Activated CD4-positive, CD25-positive, alpha-beta regulatory T cell treated with anti-CD3 and anti-CD28 coated beads, Interleukin-2, amount 50 U/mL, for 72 hours (primary cell): ENCODE data around the gene PRKCH.
"Not testable (repeated sequence)": the region's sequence is repeated elsewhere in the genome, so short reads cannot be mapped to it uniquely, and the experiment has no call there.

ENCODE experiments used
- DNase-seq: peaks from one replicate; pipeline ENCODE4 v3.0.0; 2021

PRKCH gene

DNA sequence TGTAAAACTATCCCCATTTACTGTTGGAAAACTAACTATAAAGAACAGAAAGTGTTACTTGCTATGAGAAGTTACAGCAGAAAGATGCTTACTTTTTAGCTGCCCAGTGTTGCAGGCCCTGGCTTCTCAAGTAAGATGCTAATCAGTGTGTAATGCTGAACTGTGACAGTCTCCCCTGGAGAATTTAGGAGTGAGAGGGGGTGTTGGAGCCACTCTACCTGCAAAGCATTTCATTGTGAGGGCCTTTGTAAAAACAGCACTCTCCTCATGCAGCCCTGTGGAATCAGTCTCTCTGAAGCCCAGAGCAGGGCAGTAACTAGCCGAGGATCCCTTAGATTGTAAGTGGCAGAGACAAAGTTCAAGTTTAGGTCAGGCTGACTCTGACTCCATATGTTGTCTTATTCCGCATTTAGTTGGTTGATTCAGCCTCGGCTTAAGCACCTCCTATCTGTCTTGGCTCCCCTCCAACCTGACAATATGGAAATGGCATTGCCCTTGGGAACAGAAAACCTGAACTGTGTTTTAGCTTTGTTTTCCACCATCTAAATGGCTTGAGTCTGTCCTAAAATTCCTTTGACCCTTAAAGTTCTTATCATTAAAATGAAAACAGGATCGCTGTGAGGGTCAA lies 141.3 kb downstream of the PRKCH start:
- no peak for DNase-seq

- DNase-seq, result no peak
Measured at GRCh38 chr14:61463664-61464285, 142.4 kb downstream of the PRKCH start.

- not testable (repeated sequence) for DNase-seq
Measured at GRCh38 chr14:61464539-61465320, 143.4 kb downstream of the PRKCH start.

GRCh38 chr14:61466249-61466904 lies 145.0 kb downstream of the PRKCH start:
- DNase-seq, result no peak

DNA sequence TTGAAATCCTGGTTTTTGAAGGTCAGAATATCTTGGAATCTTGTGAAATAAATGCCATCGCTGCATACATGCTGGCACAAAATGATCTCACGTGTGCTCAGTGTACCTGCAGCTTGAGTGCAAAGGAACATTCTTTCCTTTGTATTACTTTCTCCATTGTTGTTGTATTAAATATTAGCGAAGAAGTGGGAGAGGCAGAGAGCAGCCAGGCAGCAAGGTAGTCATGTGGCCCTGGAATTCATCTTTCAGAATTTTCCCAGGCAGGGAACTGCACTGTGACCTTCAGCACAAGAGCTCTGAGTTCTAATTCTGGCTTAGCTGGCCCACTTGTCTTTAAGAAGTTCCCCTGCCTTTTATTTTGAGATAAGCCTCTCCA lies 145.5 kb downstream of the PRKCH start:
- DNase-seq, result no peak

DNA sequence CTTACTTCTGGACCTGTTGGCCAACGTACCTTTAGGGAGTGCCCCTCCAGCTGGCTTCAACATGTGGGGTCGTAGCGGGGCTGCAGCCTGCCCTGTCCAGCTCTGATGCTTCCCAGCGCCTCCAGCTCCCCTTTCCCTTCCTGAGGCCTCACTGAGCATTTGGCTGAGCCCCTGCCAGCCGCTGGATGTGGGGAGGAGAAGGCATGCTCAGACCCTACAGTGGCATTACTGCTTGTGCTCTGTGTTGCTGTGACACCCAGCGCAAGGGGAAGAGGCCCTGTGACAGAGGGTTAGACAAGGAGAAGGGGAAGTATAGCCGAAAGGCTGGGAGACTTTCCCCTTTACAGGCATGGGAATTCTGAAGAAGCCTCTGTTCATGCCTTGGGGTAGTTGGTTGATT lies 145.9 kb downstream of the PRKCH start:
- DNase-seq, result no peak

- DNase-seq, result no peak
Measured at GRCh38 chr14:61468063-61468825, 146.9 kb downstream of the PRKCH start.

DNA sequence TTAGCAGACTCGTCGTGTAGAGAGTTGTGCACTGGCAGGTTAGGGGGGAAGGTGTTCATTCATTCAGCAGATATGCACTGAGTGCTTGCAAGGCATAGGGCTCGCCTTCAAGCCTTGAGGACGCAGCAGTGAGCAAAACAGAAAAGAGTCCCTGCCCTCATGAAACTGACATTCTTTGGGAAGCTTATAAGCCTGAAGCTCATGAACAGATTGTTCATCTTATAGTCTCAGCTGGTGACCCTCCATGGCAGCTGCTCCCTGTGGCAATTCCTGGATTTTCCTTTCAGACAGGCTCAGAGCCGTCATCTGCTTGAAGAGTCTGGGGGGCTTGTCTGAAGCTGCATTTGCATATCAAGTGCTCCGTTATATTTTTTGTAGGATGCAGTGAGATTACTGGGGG lies 148.4 kb downstream of the PRKCH start:
- DNase-seq, result no peak

DNA sequence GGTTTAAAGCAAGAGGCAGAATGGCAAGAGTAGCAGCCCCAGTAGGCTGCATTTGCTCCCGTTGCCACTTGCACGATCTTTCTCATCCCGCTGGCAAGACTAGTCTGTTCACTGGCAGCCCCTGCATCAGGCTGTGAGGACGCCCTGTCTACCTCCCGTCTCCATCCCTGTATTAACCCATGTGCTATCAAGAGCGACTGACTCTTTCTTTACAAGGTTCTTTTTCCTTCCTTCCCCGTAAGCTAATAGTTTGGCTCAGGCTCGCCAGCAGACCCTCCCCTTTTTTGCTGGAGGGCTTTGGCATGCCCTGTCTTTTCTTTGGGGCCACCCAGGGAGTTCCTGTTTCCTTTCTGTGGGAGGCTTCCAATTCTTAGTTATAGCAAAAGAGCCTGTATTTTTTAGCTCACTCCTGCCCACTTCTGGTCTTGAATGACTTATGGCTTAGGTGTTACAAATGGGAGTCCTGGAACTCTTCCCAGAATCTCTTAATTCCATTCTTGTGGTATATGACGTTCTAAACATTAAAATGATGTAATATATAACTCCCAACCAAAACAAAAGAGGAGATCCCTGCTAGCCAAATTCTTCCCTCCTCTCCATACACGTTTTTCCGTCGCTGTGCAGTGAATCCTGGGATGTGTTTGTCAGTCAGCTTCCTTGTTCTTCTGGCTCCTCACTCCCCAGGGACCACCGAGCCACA lies 149.0 kb downstream of the PRKCH start:
- no peak for DNase-seq

- DNase-seq, result no peak
Measured at GRCh38 chr14:61470961-61471293, 149.5 kb downstream of the PRKCH start.

DNA sequence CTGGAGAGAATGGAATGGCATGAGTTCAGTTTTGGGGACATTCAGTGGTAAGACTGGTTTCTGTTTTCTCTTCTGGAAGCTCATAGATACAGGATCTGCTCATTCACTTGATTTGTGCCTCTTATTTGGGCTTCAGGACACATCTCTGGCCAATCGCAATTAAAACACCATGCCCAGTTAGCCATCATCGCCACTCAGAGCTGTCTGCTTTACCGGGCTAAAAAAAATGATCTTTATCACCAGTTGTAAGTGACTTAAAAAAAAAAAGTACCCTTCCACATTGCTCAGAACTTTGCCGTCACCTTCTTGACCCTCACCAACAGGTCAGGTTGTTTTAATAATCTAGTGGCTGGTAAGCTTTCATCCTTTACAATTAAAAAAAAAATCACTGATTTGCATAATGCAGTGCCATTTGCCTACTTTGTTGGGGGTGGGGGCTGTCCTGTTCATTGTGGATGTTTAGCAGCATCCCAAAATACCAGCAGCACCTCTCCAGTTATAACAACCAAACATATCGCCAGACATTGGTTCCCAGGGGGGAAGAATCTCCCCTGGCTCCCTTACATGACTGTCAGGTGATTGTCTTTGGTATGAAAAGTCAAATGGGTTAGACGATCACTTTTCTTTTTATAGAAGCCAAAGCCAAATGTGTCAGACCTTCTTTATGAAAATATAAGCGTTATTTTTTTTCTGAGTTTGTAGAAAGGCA lies 150.1 kb downstream of the PRKCH start:
- no peak for DNase-seq

GRCh38 chr14:61472011-61472672 lies 150.8 kb downstream of the PRKCH start:
- DNase-seq, result no peak

- DNase-seq, result peak; percentile 61
Measured at GRCh38 chr14:61472801-61473376, 151.5 kb downstream of the PRKCH start.

DNA sequence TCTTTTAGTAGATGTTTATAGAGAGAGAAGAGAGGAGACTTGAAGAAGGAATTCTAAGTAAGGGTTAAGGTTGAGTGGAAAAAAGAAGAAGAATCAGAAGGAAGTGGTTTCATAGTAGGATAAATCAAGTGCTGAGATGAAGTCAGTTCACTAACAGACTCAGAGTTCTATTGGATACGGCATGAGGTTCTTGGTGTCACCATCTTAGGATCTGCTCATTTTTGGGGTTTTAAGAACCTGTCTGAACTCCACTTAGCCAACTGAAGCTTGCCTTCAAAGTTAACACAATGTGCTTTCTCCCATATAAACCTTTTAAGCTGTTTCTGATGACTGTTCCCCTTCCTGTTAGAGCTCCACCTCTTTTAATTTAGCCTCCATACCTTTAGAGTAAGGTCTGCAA lies 152.6 kb downstream of the PRKCH start:
- DNase-seq, result no peak

- DNase-seq, result no peak
Measured at GRCh38 chr14:61474701-61475100, 153.3 kb downstream of the PRKCH start.

DNA sequence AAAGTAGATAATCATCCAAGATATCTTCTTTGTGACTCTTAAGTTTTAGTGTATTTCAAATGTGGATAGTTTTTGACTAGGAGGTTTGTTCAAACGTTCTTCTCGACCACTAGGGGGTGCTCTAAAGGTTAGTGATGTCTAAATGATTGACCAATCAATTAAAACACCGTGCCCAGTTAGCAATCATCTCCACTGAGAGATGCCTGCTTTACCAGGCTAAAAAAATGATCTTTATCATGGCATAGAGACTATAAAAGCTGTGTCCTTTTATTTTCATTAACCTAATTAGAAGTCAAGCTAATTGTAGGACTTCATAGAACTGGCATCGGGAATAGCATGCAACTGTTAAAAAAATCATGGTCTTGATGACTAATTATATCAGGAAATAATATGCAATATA lies 153.9 kb downstream of the PRKCH start:
- no peak for DNase-seq

- DNase-seq, result no peak
Measured at GRCh38 chr14:61476105-61476753, 154.8 kb downstream of the PRKCH start.

DNA sequence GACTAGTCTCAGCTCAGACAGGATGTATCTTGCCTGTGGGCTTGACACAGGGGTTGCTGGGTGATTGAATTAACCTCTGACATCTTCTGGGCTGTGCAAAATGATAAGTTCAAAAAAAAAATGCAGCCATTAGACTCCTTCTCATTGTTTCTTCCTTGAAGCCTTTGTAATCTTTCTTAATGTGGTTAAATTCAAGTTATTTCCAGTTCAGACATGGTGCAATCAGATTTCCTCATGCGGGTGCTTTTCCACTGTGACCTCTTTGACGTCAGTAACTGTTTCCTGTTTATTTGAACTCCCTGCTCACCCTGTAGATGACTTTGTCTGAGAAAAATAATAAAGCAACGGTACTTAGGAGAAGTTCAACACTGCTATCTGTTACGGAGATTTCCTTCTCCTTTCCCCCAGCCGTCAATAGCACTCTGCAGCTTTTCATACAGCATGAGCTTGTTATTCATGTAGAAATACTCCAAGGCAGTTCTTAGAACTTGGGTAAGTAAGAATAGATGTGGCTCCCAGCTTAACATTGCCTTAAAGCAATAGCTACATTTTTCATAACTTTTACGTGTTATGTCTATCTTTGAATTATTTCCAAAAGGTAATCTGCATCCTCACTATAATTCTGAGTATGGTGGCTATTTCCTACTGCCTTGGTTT lies 155.5 kb downstream of the PRKCH start:
- DNase-seq, result no peak

- DNase-seq, result no peak
Measured at GRCh38 chr14:61477712-61478462, 156.5 kb downstream of the PRKCH start.
